SK-N-SH treated with all-trans-retinoic acid at 6 μM for 48 hours (cell line): ENCODE measurements around the gene FBXL14.

ENCODE experiments used
- BACH2 ChIP-seq: fragments of 250-450 bp; sonication (Bioruptor Pico); IDR thresholded peaks from 2 replicates; pipeline ENCODE4 v1.9.0; 2021; ENCODE audit warnings: mild to moderate bottlenecking, borderline replicate concordance
- CREB5 ChIP-seq: fragments of 250-450 bp; sonication (Bioruptor Pico); IDR thresholded peaks from 2 replicates; pipeline ENCODE4 v1.5.1; 2020; ENCODE audit warnings: low read depth, mild to moderate bottlenecking, moderate library complexity
- CSDC2 ChIP-seq: fragments of 250-450 bp; sonication (Bioruptor Pico); IDR thresholded peaks from 2 replicates; pipeline ENCODE4 v1.5.0; 2020; ENCODE audit warnings: mild to moderate bottlenecking, moderate library complexity
- OSR1 ChIP-seq: fragments of 250-450 bp; sonication (Bioruptor Pico); IDR thresholded peaks from 2 replicates; pipeline ENCODE4 v1.8.0; 2022; ENCODE audit warnings: moderate library complexity, mild to moderate bottlenecking, inconsistent platforms
- PATZ1 ChIP-seq: fragments of 250-450 bp; sonication (Bioruptor Pico); IDR thresholded peaks from 2 replicates; pipeline ENCODE4 v1.8.0; 2020; ENCODE audit warnings: mild to moderate bottlenecking, moderate library complexity, borderline replicate concordance
- ZNF565 ChIP-seq: fragments of 450-650 bp; formaldehyde crosslinking; conservative IDR thresholded peaks from 2 replicates; pipeline ENCODE4 v1.5.0; 2020; ENCODE audit warnings: low read depth, mild to moderate bottlenecking, moderate library complexity

- TF ChIP-seq OSR1 (CRISPR knock-in tag) (no peak), CSDC2 (CRISPR knock-in tag) (no peak), PATZ1 (CRISPR knock-in tag) (no peak), ZNF565 (no peak), CREB5 (CRISPR knock-in tag) (no peak), BACH2 (CRISPR knock-in tag) (no peak)
These were observed 35.2 kb upstream of the FBXL14 start for GRCh38 chr12:1629338-1630132.
